Measurements from ENCODE around the gene DGLUCY.

Gene DGLUCY

DNA sequence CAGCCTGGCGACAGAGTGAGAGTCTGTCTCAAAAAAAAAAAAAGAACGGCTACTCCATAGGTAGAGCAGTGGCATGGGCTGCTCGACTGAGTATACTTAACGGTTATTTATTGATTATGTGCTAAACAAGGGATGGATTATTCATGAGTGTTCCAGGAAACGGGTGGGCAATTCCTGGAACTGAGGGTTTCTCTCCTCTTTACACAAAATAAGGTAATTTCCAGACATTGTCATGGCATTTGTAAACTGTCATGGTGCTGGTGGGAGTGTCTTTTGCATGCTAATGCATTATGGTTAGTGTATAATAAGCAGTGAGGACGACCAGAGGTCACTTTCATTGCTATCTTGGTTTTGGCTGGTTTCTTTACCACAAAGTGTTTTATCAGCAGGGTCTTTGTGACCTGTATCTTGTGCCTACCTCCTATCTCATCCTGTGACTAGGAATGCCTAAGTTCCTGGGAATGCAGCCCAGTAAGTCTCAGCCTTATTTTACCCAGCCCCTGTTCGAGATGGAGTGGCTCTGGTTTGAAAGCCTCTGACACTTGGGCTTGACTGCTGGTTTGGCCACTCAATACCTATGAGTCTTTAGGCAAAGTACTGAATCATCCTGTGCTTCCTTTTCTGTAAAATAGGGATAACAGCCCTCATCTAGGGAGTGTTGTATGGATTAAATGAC lies 3.2 kb downstream of the DGLUCY start:
- no peak for ATAC-seq
- TF ChIP-seq TCF4 (CRISPR knock-in tag; IDR thresholded peaks at IDR 0.05; ENCODE audit: borderline replicate concordance) = no peak
- TF ChIP-seq BACH2 (CRISPR knock-in tag; IDR thresholded peaks at IDR 0.05; ENCODE audit: borderline replicate concordance) = no peak
- no peak for TF ChIP-seq ZC3H10 (CRISPR knock-in tag; IDR thresholded peaks at IDR 0.05)

DNA sequence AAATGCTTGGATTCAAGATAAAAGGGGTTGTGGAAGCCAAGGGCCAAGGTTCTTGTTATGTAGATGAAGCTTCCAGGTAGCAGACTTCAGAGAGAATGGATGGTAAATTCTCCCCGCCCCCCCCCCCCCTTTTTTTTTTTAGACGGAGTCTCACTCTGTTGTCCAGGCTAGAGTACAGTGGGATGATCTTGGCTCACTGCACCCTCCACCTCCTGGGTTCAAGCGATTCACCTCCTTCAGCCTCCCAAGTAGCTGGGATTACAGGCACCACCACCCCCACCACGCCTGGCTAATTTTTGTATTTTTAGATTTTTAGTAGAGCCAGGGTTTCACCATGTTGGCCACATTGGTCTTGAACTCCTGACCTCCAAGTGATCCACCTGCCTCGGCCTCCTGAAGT lies 4.1 kb downstream of the DGLUCY start:
- no peak for ATAC-seq
- TF ChIP-seq, protein P1, sequence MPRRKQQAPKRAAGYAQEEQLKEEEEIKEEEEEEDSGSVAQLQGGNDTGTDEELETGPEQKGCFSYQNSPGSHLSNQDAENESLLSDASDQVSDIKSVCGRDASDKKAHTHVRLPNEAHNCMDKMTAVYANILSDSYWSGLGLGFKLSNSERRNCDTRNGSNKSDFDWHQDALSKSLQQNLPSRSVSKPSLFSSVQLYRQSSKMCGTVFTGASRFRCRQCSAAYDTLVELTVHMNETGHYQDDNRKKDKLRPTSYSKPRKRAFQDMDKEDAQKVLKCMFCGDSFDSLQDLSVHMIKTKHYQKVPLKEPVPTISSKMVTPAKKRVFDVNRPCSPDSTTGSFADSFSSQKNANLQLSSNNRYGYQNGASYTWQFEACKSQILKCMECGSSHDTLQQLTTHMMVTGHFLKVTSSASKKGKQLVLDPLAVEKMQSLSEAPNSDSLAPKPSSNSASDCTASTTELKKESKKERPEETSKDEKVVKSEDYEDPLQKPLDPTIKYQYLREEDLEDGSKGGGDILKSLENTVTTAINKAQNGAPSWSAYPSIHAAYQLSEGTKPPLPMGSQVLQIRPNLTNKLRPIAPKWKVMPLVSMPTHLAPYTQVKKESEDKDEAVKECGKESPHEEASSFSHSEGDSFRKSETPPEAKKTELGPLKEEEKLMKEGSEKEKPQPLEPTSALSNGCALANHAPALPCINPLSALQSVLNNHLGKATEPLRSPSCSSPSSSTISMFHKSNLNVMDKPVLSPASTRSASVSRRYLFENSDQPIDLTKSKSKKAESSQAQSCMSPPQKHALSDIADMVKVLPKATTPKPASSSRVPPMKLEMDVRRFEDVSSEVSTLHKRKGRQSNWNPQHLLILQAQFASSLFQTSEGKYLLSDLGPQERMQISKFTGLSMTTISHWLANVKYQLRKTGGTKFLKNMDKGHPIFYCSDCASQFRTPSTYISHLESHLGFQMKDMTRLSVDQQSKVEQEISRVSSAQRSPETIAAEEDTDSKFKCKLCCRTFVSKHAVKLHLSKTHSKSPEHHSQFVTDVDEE (CRISPR knock-in tag; IDR thresholded peaks at IDR 0.05) = no peak
- TF ChIP-seq PPARA (CRISPR knock-in tag; IDR thresholded peaks at IDR 0.05; ENCODE audit: borderline replicate concordance) (no peak), BACH2 (CRISPR knock-in tag; IDR thresholded peaks at IDR 0.05; ENCODE audit: borderline replicate concordance) (no peak), ZNF70 (CRISPR knock-in tag; IDR thresholded peaks at IDR 0.05) (no peak), POU6F1 (CRISPR knock-in tag; IDR thresholded peaks at IDR 0.05; ENCODE audit: borderline replicate concordance, low read depth) (no peak), ZNF565 (CRISPR knock-in tag; conservative IDR thresholded peaks at IDR 0.05; ENCODE audit: low read depth) (no peak), ARNTL (CRISPR knock-in tag; IDR thresholded peaks at IDR 0.05; ENCODE audit: borderline replicate concordance, low read depth) (no peak)

DNA sequence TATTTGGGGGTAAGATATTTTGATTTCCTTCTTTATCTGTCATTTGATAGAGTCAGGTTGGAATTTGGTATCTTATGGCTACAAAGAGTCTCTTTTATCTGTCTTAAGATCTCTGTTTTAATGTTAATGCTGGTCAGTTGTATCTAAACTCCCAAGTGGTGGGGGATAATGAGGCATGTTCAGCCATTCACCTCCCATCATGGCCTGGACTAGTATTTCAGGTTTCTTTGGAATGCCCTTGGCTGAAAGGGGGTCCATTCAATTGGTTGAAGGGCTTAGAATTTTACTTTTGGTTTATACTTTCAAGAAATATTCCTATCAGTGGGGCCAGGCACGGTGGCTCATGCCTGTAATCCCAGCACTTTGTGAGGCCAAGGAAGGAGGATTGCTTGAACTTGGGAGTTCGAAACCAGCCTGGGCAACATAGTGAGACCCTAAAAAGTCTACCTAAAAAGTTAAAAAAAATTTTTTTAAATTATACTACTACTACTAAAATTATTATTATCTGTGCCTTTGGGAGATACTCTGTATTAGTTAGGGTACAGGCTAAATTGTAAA lies 4.7 kb downstream of the DGLUCY start:
- TF ChIP-seq ZNF565 (CRISPR knock-in tag; conservative IDR thresholded peaks at IDR 0.05; ENCODE audit: low read depth) = no peak
- TF ChIP-seq TCF4 (CRISPR knock-in tag; IDR thresholded peaks at IDR 0.05; ENCODE audit: borderline replicate concordance) = no peak
- no peak for TF ChIP-seq PATZ1 (CRISPR knock-in tag; IDR thresholded peaks at IDR 0.05; ENCODE audit: borderline replicate concordance)
- TF ChIP-seq PPARA (CRISPR knock-in tag; IDR thresholded peaks at IDR 0.05; ENCODE audit: borderline replicate concordance) = no peak
- TF ChIP-seq OSR1 (CRISPR knock-in tag; IDR thresholded peaks at IDR 0.05) = no peak
- TF ChIP-seq CSDC2 (CRISPR knock-in tag; IDR thresholded peaks at IDR 0.05) = no peak
- TF ChIP-seq, protein P1 (CRISPR knock-in tag; IDR thresholded peaks at IDR 0.05) = no peak
- no peak for TF ChIP-seq BACH2 (CRISPR knock-in tag; IDR thresholded peaks at IDR 0.05; ENCODE audit: borderline replicate concordance)
- no peak for TF ChIP-seq ESRRG (CRISPR knock-in tag; IDR thresholded peaks at IDR 0.05)
- no peak for TF ChIP-seq CREB5 (CRISPR knock-in tag; IDR thresholded peaks at IDR 0.05; ENCODE audit: low read depth)
- no peak for TF ChIP-seq SNAI2 (CRISPR knock-in tag; IDR thresholded peaks at IDR 0.05)
- ATAC-seq = no peak

Measured in SK-N-SH treated with all-trans-retinoic acid at 6 μM for 48 hours (cell line).